ENCODE data around the gene EFHD1.

Gene EFHD1

GRCh38 chr2:232615339-232615738 is 18.1 kb upstream of the EFHD1 start:
- no peak overlapping the region for H3K4me3 ChIP-seq (ENCODE audit: low read length)
- DNase-seq (ENCODE audit: low read depth): no peak
- no peak for TF ChIP-seq CTCF (conservative IDR thresholded peaks at IDR 0.05; ENCODE audit: low read depth, low read length)

GRCh38 chr2:232621186-232621585 is 12.2 kb upstream of the EFHD1 start:
- H3K4me3 ChIP-seq (ENCODE audit: low read length): no peak overlapping the region
- DNase-seq (ENCODE audit: low read depth): no peak
- TF ChIP-seq CTCF (conservative IDR thresholded peaks at IDR 0.05; ENCODE audit: low read depth, low read length): no peak

- H3K4me3 ChIP-seq (ENCODE audit: low read length): no peak overlapping the region
- DNase-seq (ENCODE audit: low read depth): no peak
- no peak for TF ChIP-seq CTCF (conservative IDR thresholded peaks at IDR 0.05; ENCODE audit: low read depth, low read length)
Observed at GRCh38 chr2:232622563-232622962, 10.8 kb upstream of the EFHD1 start.

GRCh38 chr2:232623768-232624765 is 9.3 kb upstream of the EFHD1 start:
- no peak for DNase-seq (ENCODE audit: low read depth)
- no peak overlapping the region for H3K4me3 ChIP-seq (ENCODE audit: low read length)
- TF ChIP-seq CTCF (conservative IDR thresholded peaks at IDR 0.05; ENCODE audit: low read depth, low read length): no peak

GRCh38 chr2:232626584-232626983 is 6.8 kb upstream of the EFHD1 start:
- no peak overlapping the region for H3K4me3 ChIP-seq (ENCODE audit: low read length)
- no peak for DNase-seq (ENCODE audit: low read depth)
- TF ChIP-seq CTCF (conservative IDR thresholded peaks at IDR 0.05; ENCODE audit: low read depth, low read length): no peak

GRCh38 chr2:232628466-232629128 is 4.8 kb upstream of the EFHD1 start:
- no peak overlapping the region for H3K4me3 ChIP-seq (ENCODE audit: low read length)
- no peak for DNase-seq (ENCODE audit: low read depth)
- TF ChIP-seq CTCF (conservative IDR thresholded peaks at IDR 0.05; ENCODE audit: low read depth, low read length): no peak

Measured in retinal pigment epithelial cell (primary cell).